HG02973 (cell line): Measurements from ENCODE around the gene MYOM3.

Source experiments
- ATAC-seq: cut with Tn5 transposase; IDR thresholded peaks from one replicate; pipeline ENCODE4 v1.9.1; 2021; ENCODE audit warnings: moderate library complexity; ENCODE audit not compliant: unreplicated experiment

The MYOM3 gene

GRCh38 chr1:24139222-24139489 is 27.2 kb upstream of the MYOM3 start:
- ATAC-seq, result no peak

GRCh38 chr1:24138476-24139221 is 26.7 kb upstream of the MYOM3 start:
- no peak for ATAC-seq

GRCh38 chr1:24136956-24137539 is 25.1 kb upstream of the MYOM3 start:
- ATAC-seq, result no peak

- no peak for ATAC-seq
These were observed 22.4 kb upstream of the MYOM3 start for GRCh38 chr1:24134376-24134775.

- no peak for ATAC-seq
These were observed 21.9 kb upstream of the MYOM3 start for GRCh38 chr1:24133819-24134218.

- no peak for ATAC-seq
These were observed 18.4 kb upstream of the MYOM3 start for GRCh38 chr1:24130385-24130784.

- no peak for ATAC-seq
These were observed 15.9 kb upstream of the MYOM3 start for GRCh38 chr1:24127801-24128363.

- no peak for ATAC-seq
These were observed 15.3 kb upstream of the MYOM3 start for GRCh38 chr1:24127134-24127800.

- ATAC-seq, result no peak
These were observed 14.7 kb upstream of the MYOM3 start for GRCh38 chr1:24126672-24127023.

- no peak for ATAC-seq
These were observed 14.2 kb upstream of the MYOM3 start for GRCh38 chr1:24126018-24126671.

- no peak for ATAC-seq
These were observed 13.5 kb upstream of the MYOM3 start for GRCh38 chr1:24125456-24125855.

GRCh38 chr1:24124980-24125379 is 13.0 kb upstream of the MYOM3 start:
- ATAC-seq, result no peak

- ATAC-seq, result no peak
These were observed 11.7 kb upstream of the MYOM3 start for GRCh38 chr1:24123611-24124010.

- ATAC-seq, result no peak
These were observed 10.8 kb upstream of the MYOM3 start for GRCh38 chr1:24122776-24123175.

- no peak for ATAC-seq
These were observed 9.5 kb upstream of the MYOM3 start for GRCh38 chr1:24121406-24121805.

- no peak for ATAC-seq
These were observed 9.0 kb upstream of the MYOM3 start for GRCh38 chr1:24120965-24121364.

GRCh38 chr1:24119859-24120756 is 8.2 kb upstream of the MYOM3 start:
- no peak for ATAC-seq

GRCh38 chr1:24119489-24119858 is 7.5 kb upstream of the MYOM3 start:
- ATAC-seq, result no peak

- ATAC-seq, result no peak
These were observed 6.7 kb upstream of the MYOM3 start for GRCh38 chr1:24118410-24119242.
